Subcutaneous adipose tissue (tissue), 4 donors: ENCODE data around the gene EMCN. TPM values are rescaled to one million over a fixed set of nuclear protein-coding genes. Genes with fewer than 3 reads are reported as not detected.

Experiments
- total RNA-seq, 4 donors: library from RNA; depleted of rRNA; stranded (reverse); fragments of >200 nt; gene quantifications; one replicate each; pipeline ENCODE4 v1.1.0, GENCODE V29; 2016
- TF ChIP-seq, protein P1 (sequence below): fragments of 450-650 bp; IDR thresholded peaks from one replicate; pipeline ENCODE4 v1.5.1; 2016; ENCODE audit warnings: low read depth, mild to moderate bottlenecking, control low read depth, antibody characterized with exemption, moderate library complexity

Gene EMCN
- total RNA-seq, 4 donors from 2014 or later, result 10.2 to 45.8 (median 35.9) TPM

DNA sequence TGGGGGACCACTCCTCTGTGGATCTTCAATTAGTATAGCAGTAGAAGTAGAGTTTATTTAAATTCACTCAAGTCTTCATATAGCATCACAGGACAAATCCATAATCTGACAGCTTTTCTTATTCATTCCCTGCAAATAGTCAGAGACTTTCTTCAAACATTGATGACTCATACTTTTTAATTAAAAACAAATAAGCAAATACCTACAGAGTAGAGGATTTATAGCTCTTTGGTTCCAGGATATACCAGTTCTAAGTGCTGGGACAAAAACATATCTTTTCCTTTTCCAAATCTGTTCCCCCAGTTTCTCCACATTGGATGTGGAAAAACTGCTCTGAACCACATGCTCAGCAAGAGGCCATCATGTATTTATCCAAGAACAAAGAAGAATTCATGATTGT is 24.1 kb downstream of the EMCN start:
- TF ChIP-seq, protein P1, sequence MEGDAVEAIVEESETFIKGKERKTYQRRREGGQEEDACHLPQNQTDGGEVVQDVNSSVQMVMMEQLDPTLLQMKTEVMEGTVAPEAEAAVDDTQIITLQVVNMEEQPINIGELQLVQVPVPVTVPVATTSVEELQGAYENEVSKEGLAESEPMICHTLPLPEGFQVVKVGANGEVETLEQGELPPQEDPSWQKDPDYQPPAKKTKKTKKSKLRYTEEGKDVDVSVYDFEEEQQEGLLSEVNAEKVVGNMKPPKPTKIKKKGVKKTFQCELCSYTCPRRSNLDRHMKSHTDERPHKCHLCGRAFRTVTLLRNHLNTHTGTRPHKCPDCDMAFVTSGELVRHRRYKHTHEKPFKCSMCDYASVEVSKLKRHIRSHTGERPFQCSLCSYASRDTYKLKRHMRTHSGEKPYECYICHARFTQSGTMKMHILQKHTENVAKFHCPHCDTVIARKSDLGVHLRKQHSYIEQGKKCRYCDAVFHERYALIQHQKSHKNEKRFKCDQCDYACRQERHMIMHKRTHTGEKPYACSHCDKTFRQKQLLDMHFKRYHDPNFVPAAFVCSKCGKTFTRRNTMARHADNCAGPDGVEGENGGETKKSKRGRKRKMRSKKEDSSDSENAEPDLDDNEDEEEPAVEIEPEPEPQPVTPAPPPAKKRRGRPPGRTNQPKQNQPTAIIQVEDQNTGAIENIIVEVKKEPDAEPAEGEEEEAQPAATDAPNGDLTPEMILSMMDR, result no peak

DNA sequence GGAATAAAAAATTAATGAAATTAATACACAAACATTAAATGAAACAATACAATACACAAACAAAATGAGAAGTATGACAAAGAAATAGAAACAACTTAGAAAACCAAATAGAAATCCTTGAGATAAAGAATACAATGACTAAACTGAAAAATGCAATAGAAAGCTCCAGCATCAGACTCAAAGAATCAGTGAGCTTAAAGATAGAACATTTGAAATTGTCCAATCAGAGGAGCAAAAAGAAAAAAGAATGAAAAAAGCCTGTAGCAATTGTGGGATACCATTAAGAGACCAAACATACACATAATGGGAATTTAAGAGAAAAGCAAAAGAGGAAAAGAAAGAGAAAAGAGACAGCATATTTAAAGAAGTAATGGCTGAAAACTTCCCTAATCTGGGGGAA is 25.7 kb downstream of the EMCN start:
- TF ChIP-seq, protein P1, result no peak

DNA sequence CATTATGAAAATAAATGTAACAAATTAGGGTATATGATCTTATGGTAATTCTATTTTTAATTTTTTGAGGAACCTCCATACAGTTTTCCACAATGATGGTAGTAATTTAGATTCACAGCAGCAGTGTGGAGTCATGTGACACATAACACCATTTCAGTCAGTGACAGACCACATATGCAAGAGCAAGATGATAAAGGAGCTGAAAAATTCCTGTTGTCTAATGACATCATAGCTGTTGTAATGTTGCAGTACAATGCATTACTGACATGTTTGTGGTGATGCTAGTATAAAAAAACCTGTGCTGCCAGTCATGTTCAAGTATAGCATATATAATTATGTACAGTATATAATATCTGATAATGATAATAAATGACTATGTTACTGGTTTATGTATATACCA is 28.5 kb downstream of the EMCN start:
- TF ChIP-seq, protein P1, result no peak

DNA sequence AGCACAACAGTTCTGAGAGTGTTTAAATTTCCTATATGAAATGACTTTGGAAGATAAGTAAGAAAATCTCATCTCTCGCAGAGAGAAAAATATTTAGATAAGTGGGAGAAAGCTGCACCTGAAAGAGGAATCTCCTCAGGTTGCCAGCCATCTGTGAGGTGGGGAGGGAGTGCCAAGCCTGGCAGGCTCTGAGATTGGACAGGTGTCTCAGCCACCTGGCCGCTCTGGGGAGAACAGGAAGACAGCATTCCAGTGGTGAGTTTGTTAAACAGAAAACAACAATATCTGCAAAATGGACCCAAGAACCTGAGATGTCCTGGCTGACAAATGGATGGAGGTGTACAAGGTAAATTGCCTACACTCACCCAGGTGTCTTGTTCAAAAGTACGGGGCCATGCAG is 31.3 kb downstream of the EMCN start:
- TF ChIP-seq, protein P1, result no peak

DNA sequence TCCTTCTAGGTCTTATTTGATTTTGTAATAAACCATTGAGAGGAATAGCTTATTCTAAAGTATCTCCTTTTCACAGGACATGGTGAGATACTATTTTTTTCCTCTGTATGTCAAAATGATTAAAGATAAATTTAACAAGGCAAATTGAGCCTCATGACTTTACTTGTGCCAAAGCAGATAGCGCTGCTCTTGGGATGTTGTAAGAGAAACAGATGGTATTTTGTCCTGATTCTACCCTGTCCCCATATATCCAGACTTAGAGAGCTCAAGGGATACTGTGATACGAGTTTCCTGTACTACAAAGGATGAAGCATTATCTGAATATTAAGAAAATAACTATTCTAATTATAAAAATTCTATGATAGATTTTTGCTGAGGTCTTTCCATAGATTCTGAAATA is 34.0 kb downstream of the EMCN start:
- TF ChIP-seq, protein P1, result no peak

DNA sequence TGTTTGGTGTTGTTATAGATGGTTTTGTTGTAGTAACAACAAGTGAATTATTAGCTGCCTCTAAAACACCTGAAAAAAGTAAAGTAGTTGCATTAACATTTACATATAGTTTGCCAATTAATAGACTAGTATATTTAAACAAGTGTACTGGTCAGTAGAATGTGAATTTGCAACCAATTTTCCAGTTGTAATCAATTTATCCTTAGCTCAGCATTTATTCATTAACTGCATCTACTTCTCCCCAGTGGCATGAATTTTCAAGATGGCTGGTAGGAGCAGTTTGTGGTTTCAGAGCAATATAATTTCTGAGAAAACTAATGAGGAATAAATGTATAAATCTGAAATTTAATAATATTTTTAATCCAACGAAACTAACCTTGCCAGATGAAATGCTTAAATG is 37.9 kb downstream of the EMCN start:
- TF ChIP-seq, protein P1, result no peak

DNA sequence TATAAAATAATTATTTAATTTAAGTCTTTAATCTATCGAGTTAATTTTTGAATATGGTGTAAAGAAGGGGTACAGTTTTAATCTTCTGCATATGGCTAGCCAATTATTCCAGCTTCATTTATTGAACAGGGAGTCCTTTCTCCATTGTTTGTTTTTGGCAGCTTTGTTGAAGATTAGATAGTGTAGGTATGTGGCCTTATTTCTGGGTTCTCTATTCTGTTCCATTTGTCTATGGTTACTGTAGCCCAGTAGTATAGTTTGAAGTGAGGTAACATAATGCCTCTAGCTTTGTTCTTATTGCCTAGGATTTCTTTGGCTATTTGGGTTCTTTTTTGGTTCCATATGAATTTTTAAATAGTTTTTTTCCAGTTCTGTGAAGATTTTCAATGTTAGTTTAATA is 48.3 kb downstream of the EMCN start:
- TF ChIP-seq, protein P1, result no peak
